ENCODE data around the gene TMEM178B. TPM values are rescaled to one million over a fixed set of nuclear protein-coding genes. Genes with fewer than 3 reads are reported as not detected.

TMEM178B gene
- total and polyA plus RNA-seq, 12 donors = 0.24 to 4.9 (median 2.1) TPM

DNA sequence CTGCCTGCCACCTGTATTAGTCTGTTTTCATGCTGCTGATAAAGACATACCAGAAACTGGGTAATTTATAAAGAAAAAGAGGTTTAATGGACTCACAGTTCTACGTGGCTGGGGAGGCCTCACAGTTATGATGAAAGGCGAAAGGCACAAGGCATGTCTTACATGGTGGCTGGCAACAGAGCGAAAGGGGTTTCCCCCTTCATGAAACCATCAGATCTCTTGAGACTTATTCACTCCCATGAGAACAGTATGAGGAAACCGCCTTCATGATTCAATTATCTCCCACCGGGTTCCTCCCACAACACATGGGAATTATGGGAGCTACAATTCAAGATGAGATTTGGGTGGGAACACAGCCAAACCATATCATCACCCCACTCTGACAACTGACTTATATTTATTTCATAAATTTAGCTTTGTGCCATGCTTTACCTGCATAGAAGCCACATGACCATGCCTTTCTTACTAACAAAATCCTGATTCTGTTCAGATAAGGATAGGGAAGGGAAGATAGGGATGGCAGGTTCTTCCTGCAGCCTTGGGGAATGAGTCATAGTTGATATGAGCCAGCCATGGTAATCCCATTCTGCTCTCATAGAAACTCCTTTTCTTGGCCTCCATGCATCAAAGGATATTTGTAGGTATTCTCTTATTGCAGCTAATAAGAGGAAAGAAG is 286.0 kb downstream of the TMEM178B start:
- Histone ChIP-seq H3K27me3 (no peaks in the 10 kb centered on the region), H3K27ac (no peak overlapping the region), H3K4me3 (no peak overlapping the region), H3K36me3 (replicated peaks in 1 of 2) (no peaks in the 10 kb centered on the region), H3K4me1 (replicated peaks in 1 of 2) (peaks cover 0 to 11% of the 10 kb centered on the region in 2 donors), H3K9me3 (replicated peaks in 1 of 3) (no peaks in the 10 kb centered on the region)
- no peak for DNase-seq
- WGBS, 4 donors = 85 to 93% (median 91%) methylated on average over 5 of the region's 5 CpGs
- intact Hi-C loops (cut with DNase I) = no loop called here
- TF ChIP-seq, protein P1, sequence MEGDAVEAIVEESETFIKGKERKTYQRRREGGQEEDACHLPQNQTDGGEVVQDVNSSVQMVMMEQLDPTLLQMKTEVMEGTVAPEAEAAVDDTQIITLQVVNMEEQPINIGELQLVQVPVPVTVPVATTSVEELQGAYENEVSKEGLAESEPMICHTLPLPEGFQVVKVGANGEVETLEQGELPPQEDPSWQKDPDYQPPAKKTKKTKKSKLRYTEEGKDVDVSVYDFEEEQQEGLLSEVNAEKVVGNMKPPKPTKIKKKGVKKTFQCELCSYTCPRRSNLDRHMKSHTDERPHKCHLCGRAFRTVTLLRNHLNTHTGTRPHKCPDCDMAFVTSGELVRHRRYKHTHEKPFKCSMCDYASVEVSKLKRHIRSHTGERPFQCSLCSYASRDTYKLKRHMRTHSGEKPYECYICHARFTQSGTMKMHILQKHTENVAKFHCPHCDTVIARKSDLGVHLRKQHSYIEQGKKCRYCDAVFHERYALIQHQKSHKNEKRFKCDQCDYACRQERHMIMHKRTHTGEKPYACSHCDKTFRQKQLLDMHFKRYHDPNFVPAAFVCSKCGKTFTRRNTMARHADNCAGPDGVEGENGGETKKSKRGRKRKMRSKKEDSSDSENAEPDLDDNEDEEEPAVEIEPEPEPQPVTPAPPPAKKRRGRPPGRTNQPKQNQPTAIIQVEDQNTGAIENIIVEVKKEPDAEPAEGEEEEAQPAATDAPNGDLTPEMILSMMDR (IDR thresholded peaks at IDR 0.05) = no peak

- Histone ChIP-seq H3K27me3 (no peaks in the 10 kb centered on the region), H3K4me1 (replicated peaks in 1 of 2) (peaks cover 0 to 6% of the 10 kb centered on the region in 2 donors), H3K36me3 (replicated peaks in 1 of 2) (no peaks in the 10 kb centered on the region), H3K9me3 (replicated peaks in 1 of 3) (no peaks in the 10 kb centered on the region), H3K27ac (no peak overlapping the region), H3K4me3 (no peak overlapping the region)
- TF ChIP-seq, protein P1 (IDR thresholded peaks at IDR 0.05) = no peak
- TF ChIP-seq POLR2A (IDR thresholded peaks at IDR 0.05) = no peak
- DNase-seq = no peak
- 73 to 87% (median 80%) methylated on average over 3 of the region's 3 CpGs for WGBS, 4 donors
- intact Hi-C loops (cut with DNase I) = no loop called here
These were observed 286.5 kb downstream of the TMEM178B start for GRCh38 chr7:141360416-141360760.

DNA sequence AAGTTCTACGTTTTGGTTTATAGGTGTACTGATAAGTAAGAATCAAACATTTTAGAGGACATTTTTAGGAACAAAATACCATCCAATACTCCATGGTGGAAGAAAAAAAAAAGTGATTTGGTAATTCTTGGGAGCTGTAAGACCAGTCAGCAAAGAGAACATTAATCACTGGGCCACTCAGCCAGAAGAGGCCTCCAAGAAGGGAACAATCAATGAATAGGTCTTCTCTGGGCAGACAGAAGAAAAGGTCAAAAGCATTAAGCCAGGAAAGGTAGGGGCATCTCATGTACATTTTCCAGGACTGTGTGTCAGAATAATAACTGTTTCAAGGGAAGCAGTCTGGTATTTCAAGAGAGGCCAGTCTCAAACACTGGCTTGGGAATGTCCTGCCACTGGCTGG is 286.9 kb downstream of the TMEM178B start:
- no peak overlapping the region for H3K27ac ChIP-seq
- no peak overlapping the region for H3K4me3 ChIP-seq
- H3K4me1 ChIP-seq (replicated peaks in 1 of 2) = peaks cover 0 to 4% of the 10 kb centered on the region in 2 donors
- no peaks in the 10 kb centered on the region for H3K27me3 ChIP-seq
- TF ChIP-seq, protein P1 (IDR thresholded peaks at IDR 0.05) = no peak
- no peak for TF ChIP-seq POLR2A (IDR thresholded peaks at IDR 0.05)
- intact Hi-C loops (cut with DNase I) = no loop called here
- H3K9me3 ChIP-seq (replicated peaks in 1 of 3) = no peaks in the 10 kb centered on the region
- 55 to 71% (median 65%) methylated on average over 1 of the region's 1 CpG for WGBS, 4 donors
- no peak for DNase-seq
- H3K36me3 ChIP-seq (replicated peaks in 1 of 2) = no peaks in the 10 kb centered on the region

DNA sequence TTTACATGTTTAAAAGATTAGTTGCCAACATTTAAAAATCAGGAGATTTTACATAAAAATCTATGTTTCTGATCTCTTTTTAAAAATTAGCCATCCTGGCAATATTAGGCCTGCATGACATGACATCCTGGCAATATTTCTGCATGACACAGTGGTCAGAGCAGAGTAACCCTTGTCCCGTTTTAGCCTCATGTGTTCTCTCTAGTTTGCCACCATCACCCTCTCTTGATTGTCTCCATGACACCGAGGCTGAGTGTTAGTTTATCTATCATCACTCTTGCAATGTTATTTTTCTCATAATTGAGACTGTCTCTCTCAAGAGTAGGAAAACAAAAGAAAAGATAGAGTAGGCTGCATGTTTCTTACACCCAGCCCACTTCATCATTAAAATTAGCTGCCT is 287.6 kb downstream of the TMEM178B start:
- intact Hi-C loops (cut with DNase I) = no loop called here

More for the DNA sequence above, 287.6 kb downstream of the TMEM178B start:
- TF ChIP-seq, protein P1 (IDR thresholded peaks at IDR 0.05) = no peak
- TF ChIP-seq POLR2A (IDR thresholded peaks at IDR 0.05) = no peak
- WGBS, 4 donors = 70 to 77% (median 72%) methylated on average over 2 of the region's 2 CpGs
- no peaks in the 10 kb centered on the region for H3K36me3 ChIP-seq (replicated peaks in 1 of 2)
- H3K27me3 ChIP-seq = no peaks in the 10 kb centered on the region
- peaks cover 0 to 4% of the 10 kb centered on the region in 2 donors for H3K4me1 ChIP-seq (replicated peaks in 1 of 2)
- no peak for DNase-seq
- no peak overlapping the region for H3K4me3 ChIP-seq
- no peak overlapping the region for H3K27ac ChIP-seq
- H3K9me3 ChIP-seq (replicated peaks in 1 of 3) = no peaks in the 10 kb centered on the region
